H9 (cell line): ENCODE measurements around the gene IRS2. TPM values are rescaled to one million over a fixed set of nuclear protein-coding genes. Genes with fewer than 3 reads are reported as not detected.

Source experiments
- DNase-seq: peaks from one replicate; pipeline ENCODE4 v3.0.0-alpha.2; 2017
- H2AFZ ChIP-seq: one replicate; pipeline ENCODE4 v1.6.1; 2013; ENCODE audit warnings: mild to moderate bottlenecking, low read length, control low read depth, moderate library complexity
- H2AK5ac ChIP-seq: 2 replicates; pipeline ENCODE4 v1.6.1; 2013; ENCODE audit warnings: low read length, control low read depth, mixed read lengths; ENCODE audit not compliant: insufficient read length
- H2BK120ac ChIP-seq: one replicate; pipeline ENCODE4 v1.6.1; 2013; ENCODE audit warnings: low read depth, mild to moderate bottlenecking, low read length, control low read depth, inconsistent platforms; ENCODE audit not compliant: poor library complexity, severe bottlenecking
- H2BK12ac ChIP-seq: 2 replicates; pipeline ENCODE4 v1.6.1; 2013; ENCODE audit warnings: low read length, control low read depth, mixed read lengths, low read depth; ENCODE audit not compliant: insufficient read length
- H2BK15ac ChIP-seq: 2 replicates; pipeline ENCODE4 v1.6.1; 2013; ENCODE audit warnings: low read depth, low read length, control low read depth
- H2BK20ac ChIP-seq: one replicate; pipeline ENCODE4 v1.6.1; 2013; ENCODE audit warnings: low read depth, mild to moderate bottlenecking, low read length, control low read depth, inconsistent platforms; ENCODE audit not compliant: poor library complexity, severe bottlenecking
- H2BK5ac ChIP-seq: 2 replicates; pipeline ENCODE4 v1.6.1; 2013; ENCODE audit warnings: low read length, control low read depth, mixed read lengths; ENCODE audit not compliant: insufficient read length
- H3K14ac ChIP-seq: 2 replicates; pipeline ENCODE4 v1.6.1; 2013; ENCODE audit warnings: low read length, control low read depth; ENCODE audit not compliant: insufficient read depth
- H3K18ac ChIP-seq: 2 replicates; pipeline ENCODE4 v1.6.1; 2013; ENCODE audit warnings: low read depth, mild to moderate bottlenecking, mixed read lengths, low read length, control low read depth; ENCODE audit not compliant: insufficient read length
- H3K23ac ChIP-seq: 2 replicates; pipeline ENCODE4 v1.6.1; 2013; ENCODE audit warnings: low read length, control low read depth, mixed read lengths, low read depth; ENCODE audit not compliant: insufficient read length
- H3K23me2 ChIP-seq: 2 replicates; pipeline ENCODE4 v1.6.1; 2013; ENCODE audit warnings: low read depth, mild to moderate bottlenecking, mixed read lengths, low read length, control low read depth; ENCODE audit not compliant: insufficient read length, poor library complexity, severe bottlenecking
- H3K27ac ChIP-seq: 2 replicates; pipeline ENCODE4 v1.5.1; 2013; ENCODE audit warnings: low read length, control low read depth, mixed read lengths, low read depth; ENCODE audit not compliant: insufficient read length
- H3K27me3 ChIP-seq: 2 replicates; pipeline ENCODE4 v1.6.1; 2013; ENCODE audit warnings: low read length, control low read depth, inconsistent platforms; ENCODE audit not compliant: insufficient read depth
- H3K4ac ChIP-seq: 2 replicates; pipeline ENCODE4 v1.6.1; 2013; ENCODE audit warnings: low read depth, mild to moderate bottlenecking, control low read depth, inconsistent platforms, low read length, moderate library complexity
- H3K4me1 ChIP-seq: 2 replicates; pipeline ENCODE4 v1.6.1; 2013; ENCODE audit warnings: low read length, control low read depth, inconsistent platforms; ENCODE audit not compliant: insufficient read depth
- H3K4me2 ChIP-seq: 2 replicates; pipeline ENCODE4 v1.6.1; 2013; ENCODE audit warnings: low read length, control low read depth, mixed read lengths; ENCODE audit not compliant: insufficient read length, insufficient read depth
- H3K56ac ChIP-seq: 2 replicates; pipeline ENCODE4 v1.6.1; 2013; ENCODE audit warnings: low read depth, mild to moderate bottlenecking, mixed read lengths, low read length, control low read depth; ENCODE audit not compliant: insufficient read length
- H3K79me1 ChIP-seq: 2 replicates; pipeline ENCODE4 v1.6.1; 2013; ENCODE audit warnings: low read depth, mild to moderate bottlenecking, moderate library complexity, low read length, control low read depth, inconsistent platforms; ENCODE audit not compliant: insufficient read depth, poor library complexity, severe bottlenecking
- H3K79me2 ChIP-seq: 2 replicates; pipeline ENCODE4 v1.6.1; 2013; ENCODE audit warnings: low read length, control low read depth, inconsistent platforms; ENCODE audit not compliant: insufficient read depth
- H3K9ac ChIP-seq: 2 replicates; pipeline ENCODE4 v1.6.1; 2013; ENCODE audit warnings: low read length, control low read depth, mixed read lengths; ENCODE audit not compliant: insufficient read length; ENCODE audit errors: extremely low read depth
- H3K9me3 ChIP-seq: one replicate; pipeline ENCODE4 v1.6.1; 2013; ENCODE audit warnings: low read depth, low read length, inconsistent platforms; ENCODE audit not compliant: control insufficient read depth
- H3T11ph ChIP-seq: one replicate; pipeline ENCODE4 v1.6.1; 2013; ENCODE audit warnings: mild to moderate bottlenecking, low read length, control low read depth, inconsistent platforms
- H4K20me1 ChIP-seq: one replicate; pipeline ENCODE4 v1.6.1; 2013; ENCODE audit not compliant: control insufficient read depth, insufficient read length, insufficient read depth
- H4K5ac ChIP-seq: 2 replicates; pipeline ENCODE4 v1.6.1; 2013; ENCODE audit warnings: low read depth, mild to moderate bottlenecking, mixed read lengths, low read length, control low read depth; ENCODE audit not compliant: insufficient read length
- H4K8ac ChIP-seq: replicated peaks from 2 replicates; pipeline ENCODE4 v1.6.1; 2013; ENCODE audit warnings: low read length, control low read depth, mixed read lengths, low read depth; ENCODE audit not compliant: insufficient read length
- H4K91ac ChIP-seq: 2 replicates; pipeline ENCODE4 v1.6.1; 2013; ENCODE audit warnings: low read depth, mild to moderate bottlenecking, moderate library complexity, mixed read lengths, low read length, control low read depth; ENCODE audit not compliant: insufficient read length
- H3K27ac Mint-ChIP-seq, 3 experiments: 2 replicates in 2 of 3; 3 replicates in 1 of 3; pipeline ENCODE4 v1.8.0; 2020 to 2021; ENCODE audit warnings: mixed read lengths in 3 of 3, mild to moderate bottlenecking in 1 of 3, moderate library complexity in 1 of 3
- H3K27me3 Mint-ChIP-seq: 2 replicates; pipeline ENCODE4 v1.8.0; 2021; ENCODE audit warnings: low read depth, mild to moderate bottlenecking, moderate library complexity, mixed read lengths
- H3K36me3 Mint-ChIP-seq, 3 experiments: 2 replicates in 2 of 3; 3 replicates in 1 of 3; pipeline ENCODE4 v1.8.0; 2020 to 2021; ENCODE audit warnings: low read depth in 3 of 3, mixed read lengths in 3 of 3; ENCODE audit not compliant: insufficient read depth in 1 of 3
- H3K4me1 Mint-ChIP-seq, 2 experiments: 2 replicates each; pipeline ENCODE4 v1.8.0; 2020; ENCODE audit warnings: mixed read lengths in 2 of 2
- H3K4me3 Mint-ChIP-seq, 2 experiments: 2 replicates in 1 of 2; 3 replicates in 1 of 2; pipeline ENCODE4 v1.8.0; 2020 to 2021; ENCODE audit warnings: mild to moderate bottlenecking in 2 of 2, mixed read lengths in 2 of 2, moderate library complexity in 1 of 2
- H3K9me3 Mint-ChIP-seq, 2 experiments: 2 replicates in 1 of 2; 3 replicates in 1 of 2; pipeline ENCODE4 v1.8.0; 2020; ENCODE audit warnings: mild to moderate bottlenecking in 2 of 2, mixed read lengths in 2 of 2, moderate library complexity in 1 of 2
- WGBS: extraction: QIAGEN DNeasy Blood & Tissue Kit; methylation state at CpG from one replicate; pipeline ENCODE4 v1.1.7; 2013; ENCODE audit warnings: missing lambda C conversion rate, low lambda C conversion rate, mixed read lengths; ENCODE audit not compliant: insufficient read length; ENCODE audit errors: extremely low coverage; 5-methylcytosine and 5-hydroxymethylcytosine counted together
- total RNA-seq: library from RNA; stranded (reverse); gene quantifications from 2 replicates; pipeline ENCODE4 v1.2.1, GENCODE V29; 2021
- TF ChIP-seq, protein P1 (sequence below): fragments of 200-600 bp; sonication (generic); conservative IDR thresholded peaks from 3 replicates; pipeline ENCODE4 v1.8.0; 2021; ENCODE audit warnings: antibody characterized with exemption, mild to moderate bottlenecking

The IRS2 gene
- total RNA-seq, 1 experiment from 2014 or later, result 10.1 TPM

DNA sequence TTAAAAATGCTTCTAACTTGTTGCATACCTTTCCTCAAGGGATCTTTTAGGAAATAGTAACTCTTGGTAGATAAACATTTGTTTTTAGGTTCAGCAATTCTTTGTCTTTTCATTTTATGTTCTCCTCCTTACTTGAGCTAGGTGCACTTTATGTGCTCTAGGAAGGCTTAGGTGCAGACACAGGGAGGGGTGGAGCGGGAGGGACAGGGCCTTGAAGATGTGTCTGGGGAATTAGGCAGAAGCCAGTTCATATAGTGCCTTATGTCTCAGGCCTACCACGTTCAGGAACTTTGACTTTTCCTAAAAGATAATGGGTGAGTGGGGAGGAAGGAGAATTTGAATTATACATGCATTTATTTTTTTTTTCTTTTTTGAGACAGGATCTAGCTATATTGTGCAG, 37.7 kb downstream of the IRS2 start:
- no peak overlapping the region for H4K8ac ChIP-seq
- TF ChIP-seq, protein P1, sequence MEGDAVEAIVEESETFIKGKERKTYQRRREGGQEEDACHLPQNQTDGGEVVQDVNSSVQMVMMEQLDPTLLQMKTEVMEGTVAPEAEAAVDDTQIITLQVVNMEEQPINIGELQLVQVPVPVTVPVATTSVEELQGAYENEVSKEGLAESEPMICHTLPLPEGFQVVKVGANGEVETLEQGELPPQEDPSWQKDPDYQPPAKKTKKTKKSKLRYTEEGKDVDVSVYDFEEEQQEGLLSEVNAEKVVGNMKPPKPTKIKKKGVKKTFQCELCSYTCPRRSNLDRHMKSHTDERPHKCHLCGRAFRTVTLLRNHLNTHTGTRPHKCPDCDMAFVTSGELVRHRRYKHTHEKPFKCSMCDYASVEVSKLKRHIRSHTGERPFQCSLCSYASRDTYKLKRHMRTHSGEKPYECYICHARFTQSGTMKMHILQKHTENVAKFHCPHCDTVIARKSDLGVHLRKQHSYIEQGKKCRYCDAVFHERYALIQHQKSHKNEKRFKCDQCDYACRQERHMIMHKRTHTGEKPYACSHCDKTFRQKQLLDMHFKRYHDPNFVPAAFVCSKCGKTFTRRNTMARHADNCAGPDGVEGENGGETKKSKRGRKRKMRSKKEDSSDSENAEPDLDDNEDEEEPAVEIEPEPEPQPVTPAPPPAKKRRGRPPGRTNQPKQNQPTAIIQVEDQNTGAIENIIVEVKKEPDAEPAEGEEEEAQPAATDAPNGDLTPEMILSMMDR, result no peak
- no peak overlapping the region for H3K27ac ChIP-seq
- H2BK120ac ChIP-seq, result no peak overlapping the region
- no peak overlapping the region for H4K91ac ChIP-seq
- H3K23me2 ChIP-seq, result no peaks in the 10 kb centered on the region
- Mint-ChIP-seq H3K27me3 (no peaks in the 10 kb centered on the region), H3K9me3 (no peaks in the 10 kb centered on the region; a peak in 1 of 5 replicates), H3K36me3 (peaks cover 3 to 14% (median 14%) of the 10 kb centered on the region in 3 experiments; a peak in 6 of 7 replicates), H3K27ac (no peak overlapping the region), H3K4me3 (no peak overlapping the region), H3K4me1 (peaks cover 15 to 16% of the 10 kb centered on the region in 2 experiments)
- H2BK20ac ChIP-seq, result no peak overlapping the region
- H3K23ac ChIP-seq, result no peak overlapping the region
- H2AFZ ChIP-seq, result no peak overlapping the region
- no CpG with 5 or more reads among the region's 2 CpGs for WGBS
- no peak overlapping the region for H2BK15ac ChIP-seq
- no peak overlapping the region for H3K4me2 ChIP-seq
- H3K9me3 ChIP-seq, result no peaks in the 10 kb centered on the region
- H3K79me2 ChIP-seq, result no peaks in the 10 kb centered on the region
- no peak overlapping the region for H2AK5ac ChIP-seq
- no peak overlapping the region for H3K56ac ChIP-seq
- no peak overlapping the region for H3K18ac ChIP-seq
- no peak overlapping the region for H2BK5ac ChIP-seq
- peaks cover 4% of the 10 kb centered on the region; the same call in 1 of the 2 replicates for H3K4me1 ChIP-seq
- H3K79me1 ChIP-seq, result no peaks in the 10 kb centered on the region
- no peak overlapping the region for H3K4ac ChIP-seq
- H2BK12ac ChIP-seq, result no peak overlapping the region
- no peak overlapping the region for H3K9ac ChIP-seq
- no peak overlapping the region for H4K5ac ChIP-seq
- no peak overlapping the region for H3T11ph ChIP-seq
- no peaks in the 10 kb centered on the region for H3K27me3 ChIP-seq
- H3K14ac ChIP-seq, result no peak overlapping the region
- DNase-seq, result no peak
- H4K20me1 ChIP-seq, result no peaks in the 10 kb centered on the region
